HG03139 (cell line): ENCODE results near the gene ARHGEF7.
"Not testable (repeated sequence)": the region's sequence is repeated elsewhere in the genome, so short reads cannot be mapped to it uniquely, and the experiment has no call there.

ENCODE experiments used
- ATAC-seq: cut with Tn5 transposase; IDR thresholded peaks from one replicate; pipeline ENCODE4 v1.9.1; 2021; ENCODE audit not compliant: unreplicated experiment

The ARHGEF7 gene

GRCh38 chr13:111115061-111115964 is at the start of gene ARHGEF7:
Gene ARHGEF7, plus strand, starts transcription at chr13:111115310. Its CDS starts 217 bp downstream, at chr13:111115527.
- no peak for ATAC-seq

- ATAC-seq = no peak
Measured at GRCh38 chr13:111065698-111066097, 49.4 kb upstream of the ARHGEF7 start.

GRCh38 chr13:111066544-111066943 is 48.6 kb upstream of the ARHGEF7 start:
- no peak for ATAC-seq

GRCh38 chr13:111068009-111068350 is 47.1 kb upstream of the ARHGEF7 start:
- ATAC-seq = no peak

- ATAC-seq = not testable (repeated sequence)
Measured at GRCh38 chr13:111071120-111071519, 44.0 kb upstream of the ARHGEF7 start.

- ATAC-seq = not testable (repeated sequence)
Measured at GRCh38 chr13:111071526-111071925, 43.6 kb upstream of the ARHGEF7 start.

- ATAC-seq = no peak
Measured at GRCh38 chr13:111074826-111075225, 40.3 kb upstream of the ARHGEF7 start.

- ATAC-seq = no peak
Measured at GRCh38 chr13:111076155-111077013, 38.7 kb upstream of the ARHGEF7 start.

GRCh38 chr13:111079375-111079774 is 35.7 kb upstream of the ARHGEF7 start:
- no peak for ATAC-seq

- ATAC-seq = no peak
Measured at GRCh38 chr13:111080642-111081041, 34.5 kb upstream of the ARHGEF7 start.

- ATAC-seq = no peak
Measured at GRCh38 chr13:111082240-111082639, 32.9 kb upstream of the ARHGEF7 start.

GRCh38 chr13:111082769-111083168 is 32.3 kb upstream of the ARHGEF7 start:
- not testable (repeated sequence) for ATAC-seq

GRCh38 chr13:111083693-111084092 is 31.4 kb upstream of the ARHGEF7 start:
- not testable (repeated sequence) for ATAC-seq

- no peak for ATAC-seq
Measured at GRCh38 chr13:111090169-111090568, 24.9 kb upstream of the ARHGEF7 start.

- ATAC-seq = no peak
Measured at GRCh38 chr13:111092685-111093084, 22.4 kb upstream of the ARHGEF7 start.

GRCh38 chr13:111093136-111093535 is 22.0 kb upstream of the ARHGEF7 start:
- no peak for ATAC-seq

GRCh38 chr13:111093634-111094033 is 21.5 kb upstream of the ARHGEF7 start:
- ATAC-seq = no peak

- no peak for ATAC-seq
Measured at GRCh38 chr13:111095031-111095840, 19.9 kb upstream of the ARHGEF7 start.

- ATAC-seq = no peak
Measured at GRCh38 chr13:111095911-111096501, 19.1 kb upstream of the ARHGEF7 start.

- ATAC-seq = no peak
Measured at GRCh38 chr13:111099290-111099689, 15.8 kb upstream of the ARHGEF7 start.

- no peak for ATAC-seq
Measured at GRCh38 chr13:111110054-111110453, 5.1 kb upstream of the ARHGEF7 start.
